Measurements from ENCODE around the gene MS4A7.

MS4A7 gene

DNA sequence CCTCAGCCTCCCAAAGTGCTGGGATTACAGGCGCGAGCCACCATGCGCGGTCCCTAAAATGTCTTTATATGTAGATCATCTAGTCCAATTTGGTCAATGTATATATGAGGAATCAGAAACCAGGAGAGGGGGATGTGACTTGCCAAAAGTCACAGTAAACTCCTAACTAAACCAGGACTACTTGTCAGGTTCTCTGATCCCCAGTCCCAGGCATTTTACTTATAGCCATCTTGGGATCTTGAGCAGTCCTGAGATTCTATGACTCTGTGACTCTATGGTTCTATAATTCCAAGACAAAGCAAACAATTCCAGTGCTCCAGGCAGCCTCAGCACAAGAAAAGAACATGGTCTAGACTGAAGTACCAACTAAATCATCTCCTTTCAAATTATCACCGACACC is 50.9 kb downstream of the MS4A7 start, which contains the start of gene MS4A5:
MS4A5 (plus strand) TSS at position 301 of the 400 bp plus-strand sequence. CDS start 103 bp downstream, outside the sequence.
- no peak for TF ChIP-seq REST (IDR thresholded peaks at IDR 0.05; ENCODE audit: insufficient read depth in 1 of 2, low read depth in 2 of 2, low read length in 2 of 2)
- no peak for TF ChIP-seq FOXP2 (optimal IDR thresholded peaks at IDR 0.05; ENCODE audit: borderline replicate concordance, extremely low read depth, extremely low read length, insufficient read depth)
- TF ChIP-seq POLR2AphosphoS5 (IDR thresholded peaks at IDR 0.05; ENCODE audit: low read depth, low read length), result no peak
- TF ChIP-seq TAF1 (IDR thresholded peaks at IDR 0.05; ENCODE audit: borderline replicate concordance, insufficient read depth, low read length), result no peak
- TF ChIP-seq SIN3A (IDR thresholded peaks at IDR 0.05; ENCODE audit: borderline replicate concordance, insufficient read depth, low read length), result no peak

- TF ChIP-seq SIN3A (IDR thresholded peaks at IDR 0.05; ENCODE audit: borderline replicate concordance, insufficient read depth, low read length) (no peak), TAF1 (IDR thresholded peaks at IDR 0.05; ENCODE audit: borderline replicate concordance, insufficient read depth, low read length) (no peak), FOXP2 (optimal IDR thresholded peaks at IDR 0.05; ENCODE audit: borderline replicate concordance, extremely low read depth, extremely low read length, insufficient read depth) (no peak), REST (IDR thresholded peaks at IDR 0.05; ENCODE audit: insufficient read depth in 1 of 2, low read depth in 2 of 2, low read length in 2 of 2) (no peak), POLR2AphosphoS5 (IDR thresholded peaks at IDR 0.05; ENCODE audit: low read depth, low read length) (no peak)
Measured at GRCh38 chr11:60431251-60431650, 52.9 kb downstream of the MS4A7 start.

DNA sequence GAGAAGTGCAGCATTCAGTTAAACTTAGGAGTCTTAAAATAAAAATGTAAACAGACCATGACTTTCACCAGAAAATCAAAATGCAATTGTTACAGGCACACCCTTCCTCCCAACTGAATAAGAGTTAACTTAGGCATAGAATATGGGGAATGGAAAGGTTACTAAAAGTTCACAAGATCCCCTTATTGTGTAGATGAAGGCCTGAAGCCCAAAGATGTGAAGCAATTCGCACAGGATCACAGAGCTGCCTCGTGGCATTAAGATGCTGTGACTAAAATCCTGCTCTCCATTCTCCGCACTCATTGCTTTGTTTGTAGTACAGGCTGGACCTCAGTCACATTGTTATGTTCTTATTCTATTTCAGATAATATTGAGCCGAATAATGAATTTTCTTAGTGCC is 55.1 kb downstream of the MS4A7 start:
- TF ChIP-seq POLR2AphosphoS5 (IDR thresholded peaks at IDR 0.05; ENCODE audit: low read depth, low read length) (no peak), REST (IDR thresholded peaks at IDR 0.05; ENCODE audit: insufficient read depth in 1 of 2, low read depth in 2 of 2, low read length in 2 of 2) (no peak), FOXP2 (optimal IDR thresholded peaks at IDR 0.05; ENCODE audit: borderline replicate concordance, extremely low read depth, extremely low read length, insufficient read depth) (no peak)

Data from PFSK-1 (cell line).